IMR-90 (cell line): ENCODE results near the gene PSME2. TPM values are rescaled to one million over a fixed set of nuclear protein-coding genes. Genes with fewer than 3 reads are reported as not detected.

Source experiments
- ATAC-seq: fragments of 200-7000 bp; cut with Tn5 transposase; 2 replicates; pipeline ENCODE4 v1.9.1; 2020; ENCODE audit warnings: low read depth, mild to moderate bottlenecking, moderate library complexity
- BruUV-seq: library from RNA; stranded (reverse); fragments of 400-500 nt; replicated peaks from 2 replicates; lab custom pipeline; 2021; lab: Mats Ljungman, UMichigan
- CTCF ChIA-PET: fragments of 300-600 bp; formaldehyde crosslinking; extraction: SDS; loops from one replicate; lab custom pipeline; 2021; ENCODE audit warnings: antibody characterized with exemption; lab: Yijun Ruan, JAX
- POLR2A ChIA-PET: fragments of 300-600 bp; sonication (Branson Sonifier 250); formaldehyde crosslinking; loops from one replicate; lab custom pipeline; 2022; ENCODE audit warnings: antibody characterized with exemption; ENCODE audit not compliant: unreplicated experiment; lab: Charles Lee
- DNase-seq: peaks from one replicate; pipeline ENCODE4 v3.0.0; 2013
- H2AFZ ChIP-seq: replicated peaks from 2 replicates; pipeline ENCODE3; 2013; ENCODE audit warnings: low read length, mild to moderate bottlenecking; ENCODE audit not compliant: poor library complexity
- H2AK5ac ChIP-seq: 2 replicates; pipeline ENCODE4 v1.6.1; 2013; ENCODE audit warnings: low read depth, low read length, inconsistent platforms
- H2AK9ac ChIP-seq: replicated peaks from 2 replicates; pipeline ENCODE3; 2013; ENCODE audit warnings: mild to moderate bottlenecking, low read depth, low read length, moderate library complexity; ENCODE audit not compliant: poor library complexity
- H2BK120ac ChIP-seq: 2 replicates; pipeline ENCODE4 v1.6.1; 2013; ENCODE audit warnings: low read depth, low read length, inconsistent platforms
- H2BK15ac ChIP-seq: 3 replicates; pipeline ENCODE4 v1.6.1; 2013; ENCODE audit warnings: low read depth, low read length, inconsistent platforms
- H2BK20ac ChIP-seq: 2 replicates; pipeline ENCODE4 v1.6.1; 2013; ENCODE audit warnings: low read depth, mild to moderate bottlenecking, inconsistent platforms, low read length, moderate library complexity
- H2BK5ac ChIP-seq: 2 replicates; pipeline ENCODE4 v1.6.1; 2013; ENCODE audit warnings: mild to moderate bottlenecking, low read depth, low read length, inconsistent platforms; ENCODE audit not compliant: poor library complexity, severe bottlenecking
- H3K14ac ChIP-seq: replicated peaks from 2 replicates; pipeline ENCODE4 v1.6.1; 2013; ENCODE audit warnings: low read depth, low read length, inconsistent platforms
- H3K18ac ChIP-seq: 2 replicates; pipeline ENCODE4 v1.6.1; 2013; ENCODE audit warnings: low read depth, low read length, control low read depth
- H3K23ac ChIP-seq: 2 replicates; pipeline ENCODE4 v1.6.1; 2013; ENCODE audit warnings: low read depth, low read length, inconsistent platforms
- H3K27ac ChIP-seq: 2 replicates; pipeline ENCODE4 v1.5.1; 2013; ENCODE audit warnings: mild to moderate bottlenecking, control low read depth, low read length; ENCODE audit not compliant: insufficient read depth
- H3K27me3 ChIP-seq: 2 replicates; pipeline ENCODE4 v1.6.1; 2013; ENCODE audit warnings: low read length; ENCODE audit not compliant: control insufficient read depth, insufficient read depth
- H3K36me3 ChIP-seq: 2 replicates; pipeline ENCODE4 v1.6.1; 2013; ENCODE audit warnings: low read length, mixed read lengths; ENCODE audit not compliant: control insufficient read depth, insufficient read depth
- H3K4ac ChIP-seq: 2 replicates; pipeline ENCODE4 v1.6.1; 2013; ENCODE audit warnings: low read depth, low read length, inconsistent platforms
- H3K4me1 ChIP-seq: 2 replicates; pipeline ENCODE4 v1.6.1; 2013; ENCODE audit warnings: low read length, mixed read lengths; ENCODE audit not compliant: control insufficient read depth, insufficient read depth
- H3K4me2 ChIP-seq: 2 replicates; pipeline ENCODE4 v1.6.1; 2013; ENCODE audit warnings: low read depth, mild to moderate bottlenecking, control low read depth, low read length, moderate library complexity
- H3K4me3 ChIP-seq: 2 replicates; pipeline ENCODE4 v1.5.1; 2013; ENCODE audit warnings: low read depth, mild to moderate bottlenecking, control low read depth, low read length, moderate library complexity; ENCODE audit not compliant: insufficient read depth
- H3K56ac ChIP-seq: 2 replicates; pipeline ENCODE4 v1.6.1; 2013; ENCODE audit warnings: low read length, inconsistent platforms; ENCODE audit not compliant: insufficient read depth; ENCODE audit errors: extremely low read depth
- H3K79me1 ChIP-seq, 2 experiments: 2 replicates each; pipeline ENCODE4 v1.6.1; 2013; ENCODE audit warnings: low read length in 2 of 2, inconsistent platforms in 1 of 2, low read depth in 1 of 2
- H3K9ac ChIP-seq: 2 replicates; pipeline ENCODE4 v1.6.1; 2013; ENCODE audit warnings: low read depth, low read length, control low read depth
- H3K9me1 ChIP-seq: 2 replicates; pipeline ENCODE4 v1.6.1; 2013; ENCODE audit warnings: low read length, inconsistent platforms; ENCODE audit not compliant: insufficient read depth
- H3K9me3 ChIP-seq: 2 replicates; pipeline ENCODE4 v1.6.1; 2013; ENCODE audit warnings: low read length; ENCODE audit not compliant: control insufficient read depth, insufficient read depth
- H4K20me1 ChIP-seq: 2 replicates; pipeline ENCODE4 v1.6.1; 2013; ENCODE audit warnings: low read length, inconsistent platforms; ENCODE audit not compliant: insufficient read depth
- H4K5ac ChIP-seq: 2 replicates; pipeline ENCODE4 v1.6.1; 2013; ENCODE audit warnings: mild to moderate bottlenecking, low read depth, low read length, control low read depth
- H4K8ac ChIP-seq, 2 experiments: 2 replicates each; pipeline ENCODE4 v1.6.1; 2013; ENCODE audit warnings: low read depth in 2 of 2, low read length in 2 of 2, control low read depth in 1 of 2, inconsistent platforms in 1 of 2
- H4K91ac ChIP-seq: 2 replicates; pipeline ENCODE4 v1.6.1; 2013; ENCODE audit warnings: low read depth, low read length, inconsistent platforms; ENCODE audit not compliant: insufficient read depth
- CEBPB ChIP-seq: IDR thresholded peaks from 2 replicates; pipeline ENCODE4 v1.6.1; 2012; ENCODE audit warnings: low read depth, low read length, improper control_type of control experiment
- CHD1 ChIP-seq: IDR thresholded peaks from 2 replicates; pipeline ENCODE4 v1.6.1; 2012; ENCODE audit warnings: low read depth, low read length, improper control_type of control experiment
- CTCF ChIP-seq: conservative IDR thresholded peaks from 2 replicates; pipeline ENCODE4 v1.5.1; 2012; ENCODE audit warnings: mild to moderate bottlenecking, low read depth, low read length, improper control_type of control experiment
- ELK1 ChIP-seq: fragments of 150-350 bp; IDR thresholded peaks from 2 replicates; pipeline ENCODE4 v1.6.1; 2016; ENCODE audit warnings: low read depth, mild to moderate bottlenecking, low read length, moderate library complexity, borderline replicate concordance
- FOS ChIP-seq: fragments of 150-350 bp; IDR thresholded peaks from 2 replicates; pipeline ENCODE4 v1.6.1; 2016; ENCODE audit warnings: low read depth, low read length
- MAFK ChIP-seq: IDR thresholded peaks from 2 replicates; pipeline ENCODE4 v1.6.1; 2012; ENCODE audit warnings: low read depth, low read length, improper control_type of control experiment
- MAZ ChIP-seq: IDR thresholded peaks from 2 replicates; pipeline ENCODE4 v1.6.1; 2012; ENCODE audit warnings: low read depth, mild to moderate bottlenecking, low read length, improper control_type of control experiment, moderate library complexity, borderline replicate concordance
- MXI1 ChIP-seq: IDR thresholded peaks from 2 replicates; pipeline ENCODE4 v1.6.1; 2012; ENCODE audit warnings: low read depth, mild to moderate bottlenecking, low read length, moderate library complexity, borderline replicate concordance
- POLR2A ChIP-seq: IDR thresholded peaks from 2 replicates; pipeline ENCODE4 v1.6.1; 2012; ENCODE audit warnings: mild to moderate bottlenecking, low read depth, low read length
- RAD21 ChIP-seq: IDR thresholded peaks from 2 replicates; pipeline ENCODE4 v1.6.1; 2012; ENCODE audit warnings: low read length, improper control_type of control experiment
- RCOR1 ChIP-seq: IDR thresholded peaks from 2 replicates; pipeline ENCODE4 v1.6.1; 2012; ENCODE audit warnings: mild to moderate bottlenecking, low read length, improper control_type of control experiment; ENCODE audit not compliant: insufficient replicate concordance
- SMC3 ChIP-seq: fragments of 150-350 bp; IDR thresholded peaks from 2 replicates; pipeline ENCODE4 v1.6.1; 2016; ENCODE audit warnings: low read depth, mild to moderate bottlenecking, antibody characterized with exemption, low read length, moderate library complexity
- WGBS, 2 experiments: methylation state at CpG; one replicate each; pipeline versions ENCODE4 v1.1.5 to v1.1.7; 2013; ENCODE audit warnings: missing lambda C conversion rate in 2 of 2; ENCODE audit not compliant: insufficient read length in 1 of 2; ENCODE audit errors: extremely low coverage in 2 of 2; 5-methylcytosine and 5-hydroxymethylcytosine counted together
- dilution Hi-C: fragments of 300-500 bp; cut with HindIII; formaldehyde crosslinking; loops from one replicate; pipeline ENCODE4 v1.14.3; 2018; ENCODE audit warnings: low sequenced_read_pairs; ENCODE audit not compliant: unreplicated experiment
- in situ Hi-C: fragments of 300-500 bp; cut with MboI; formaldehyde crosslinking; loops from 3 replicates; pipeline ENCODE4 v1.14.3; 2019; ENCODE audit warnings: low sequenced_read_pairs, inconsistent platforms, mixed read lengths
- intact Hi-C: fragments of 100-400 bp; cut with micrococcal nuclease; formaldehyde crosslinking; loops from 2 replicates; pipeline ENCODE4 v1.10.0; 2022
- polyA plus RNA-seq, 3 experiments: library from polyadenylated mRNA; depleted of rRNA; stranded (reverse); fragments of >200 nt; gene quantifications; 2 replicates each; pipeline ENCODE4 v1.2.3, GENCODE V29; 2012; ENCODE audit warnings: low replicate concordance in 1 of 3
- total RNA-seq: library from RNA; depleted of rRNA; stranded (reverse); fragments of >200 nt; gene quantifications from 2 replicates; pipeline ENCODE4 v1.2.3, GENCODE V29; 2012
- TF ChIP-seq, protein P1 (sequence below): fragments of 150-350 bp; IDR thresholded peaks from 2 replicates; pipeline ENCODE4 v1.6.1; 2017; ENCODE audit warnings: mild to moderate bottlenecking, antibody characterized with exemption, low read length, low read depth

Gene PSME2
- total and polyA plus RNA-seq, 2 of the 4 experiments (the other 2 are of a cell fraction) = 104 to 141 TPM

DNA sequence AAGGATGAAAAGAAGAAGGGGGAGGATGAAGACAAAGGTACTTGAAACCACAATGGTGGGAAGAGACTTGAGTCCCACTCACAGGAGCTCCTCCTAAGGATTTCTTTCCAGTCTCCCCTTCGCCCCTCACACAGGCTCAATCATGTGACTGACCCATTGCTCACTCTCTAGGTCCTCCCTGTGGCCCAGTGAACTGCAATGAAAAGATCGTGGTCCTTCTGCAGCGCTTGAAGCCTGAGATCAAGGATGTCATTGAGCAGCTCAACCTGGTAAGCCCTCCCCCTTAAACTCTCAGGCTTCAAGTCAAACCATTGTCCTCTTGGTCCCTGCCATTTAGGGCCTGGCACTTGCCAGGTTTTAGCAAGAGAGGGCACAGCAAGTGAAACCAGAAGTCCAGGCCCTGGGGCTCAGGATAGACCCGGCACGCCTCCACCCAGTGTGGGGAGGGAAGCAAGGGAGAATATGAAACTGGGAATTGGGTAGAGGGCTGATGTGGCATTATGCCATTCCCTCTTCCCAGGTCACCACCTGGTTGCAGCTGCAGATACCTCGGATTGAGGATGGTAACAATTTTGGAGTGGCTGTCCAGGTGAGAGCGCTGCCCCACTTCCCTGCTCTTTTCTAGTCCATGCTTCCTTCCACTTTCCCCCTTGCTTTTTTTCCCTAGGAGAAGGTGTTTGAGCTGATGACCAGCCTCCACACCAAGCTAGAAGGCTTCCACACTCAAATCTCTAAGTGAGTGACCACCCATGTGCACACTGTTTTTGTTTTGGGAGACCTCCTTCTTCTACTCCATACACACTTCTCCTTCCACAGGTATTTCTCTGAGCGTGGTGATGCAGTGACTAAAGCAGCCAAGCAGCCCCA, 8.6 kb downstream of the PSME2 start:
- H3K27me3 ChIP-seq = no peaks in the 10 kb centered on the region
- H4K20me1 ChIP-seq = peaks cover 17% of the 10 kb centered on the region
- no peak overlapping the region for H3K4me2 ChIP-seq
- no peak overlapping the region for H3K27ac ChIP-seq
- H3K14ac ChIP-seq = no peak overlapping the region
- H2BK15ac ChIP-seq = no peak overlapping the region
- no peak overlapping the region for H3K18ac ChIP-seq
- peaks cover 12% of the 10 kb centered on the region for H3K4me1 ChIP-seq
- in situ Hi-C loops (loop anchor here (10.0 to 25.0 kb wide), 3 partner anchors 297 to 1050 kb away; partner anchors contain the start of genes ACIN1, BCL2L2, C14orf119 and PABPN1), intact Hi-C loops (no loop called here), dilution Hi-C loops (no loop called here)
- H4K91ac ChIP-seq = no peak overlapping the region
- no peak overlapping the region for H2BK20ac ChIP-seq
- no peaks in the 10 kb centered on the region for H3K9me3 ChIP-seq
- H3K9ac ChIP-seq = no peak overlapping the region
- H3K4ac ChIP-seq = no peak overlapping the region
- no peak for ATAC-seq
- DNase-seq = no peak
- peaks cover 17 to 48% of the 10 kb centered on the region in 2 experiments; a peak in 3 of 4 replicates for H3K79me1 ChIP-seq
- no peak overlapping the region for H4K8ac ChIP-seq
- POLR2A ChIA-PET = interaction anchor here (0.6 kb wide), 1 partner anchor 43 kb away, joined by 3 read pairs; no protein-coding TSS in a partner anchor
- no peak overlapping the region for H2BK120ac ChIP-seq
- BruUV-seq = TSS peak; percentile 91
- H3K4me3 ChIP-seq = no peak overlapping the region
- H2AK9ac ChIP-seq = peak overlapping the region; percentile 29
- H4K5ac ChIP-seq = no peak overlapping the region
- H2AFZ ChIP-seq = peak overlapping the region; percentile 17
- 60% methylated on average over 1 of the region's 8 CpGs; no CpG with 5 or more reads in 1 of the 2 experiments for WGBS, 2 experiments
- no peak overlapping the region for H3K56ac ChIP-seq
- H3K36me3 ChIP-seq = peaks cover 23% of the 10 kb centered on the region
- 0 out of 2 replicates have a peak overlapping the region, but pooled peaks have one; percentile 18 for H2AK5ac ChIP-seq
- peaks cover 19% of the 10 kb centered on the region for H3K9me1 ChIP-seq
- H3K23ac ChIP-seq = peak overlapping the region; percentile 88; the same call in 1 of the 2 replicates
- no peak overlapping the region for H2BK5ac ChIP-seq
- CTCF ChIA-PET = interaction anchor here (0.8 to 0.9 kb wide), 2 partner anchors 23 to 149 kb away, joined by 3 to 5 read pairs; partner anchors contain the start of gene IRF9
- TF ChIP-seq MAZ = no peak
- no peak for TF ChIP-seq MAFK
- no peak for TF ChIP-seq MXI1
- TF ChIP-seq FOS = no peak
- no peak for TF ChIP-seq ELK1
- TF ChIP-seq CEBPB = no peak
- TF ChIP-seq CHD1 = no peak
- no peak for TF ChIP-seq SMC3
- TF ChIP-seq RCOR1 = no peak
- TF ChIP-seq, protein P1, sequence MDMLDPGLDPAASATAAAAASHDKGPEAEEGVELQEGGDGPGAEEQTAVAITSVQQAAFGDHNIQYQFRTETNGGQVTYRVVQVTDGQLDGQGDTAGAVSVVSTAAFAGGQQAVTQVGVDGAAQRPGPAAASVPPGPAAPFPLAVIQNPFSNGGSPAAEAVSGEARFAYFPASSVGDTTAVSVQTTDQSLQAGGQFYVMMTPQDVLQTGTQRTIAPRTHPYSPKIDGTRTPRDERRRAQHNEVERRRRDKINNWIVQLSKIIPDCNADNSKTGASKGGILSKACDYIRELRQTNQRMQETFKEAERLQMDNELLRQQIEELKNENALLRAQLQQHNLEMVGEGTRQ = no peak
- TF ChIP-seq RAD21 = no peak
- TF ChIP-seq CTCF = no peak
- TF ChIP-seq POLR2A = no peak
